ENCODE data around the gene DENND1A.

The DENND1A gene

DNA sequence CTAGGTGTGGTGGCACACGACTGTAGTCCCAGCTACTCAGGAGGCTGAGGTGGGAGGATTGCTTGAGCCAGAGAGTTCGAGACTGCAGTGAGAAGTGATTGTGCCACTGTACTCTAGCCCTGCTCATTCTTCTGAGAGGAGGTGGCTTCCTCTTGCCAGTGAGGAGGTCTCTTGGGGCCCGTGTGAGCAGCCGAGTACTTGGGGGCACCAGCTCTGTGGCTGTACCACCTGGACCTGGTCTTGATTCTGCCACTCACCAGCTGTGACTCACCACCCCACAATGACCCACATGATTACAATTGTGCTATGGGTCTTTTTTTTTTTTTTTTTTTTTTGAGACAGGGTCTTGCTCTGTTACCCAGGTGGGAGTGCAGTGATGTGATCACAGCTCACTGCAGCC, 592.0 kb downstream of the DENND1A start:
- no peaks in the 10 kb centered on the region for H3K36me3 ChIP-seq (ENCODE audit: control insufficient read depth in 1 of 2, insufficient read depth in 2 of 2, low read depth in 1 of 2, low read length in 2 of 2)
- no peak overlapping the region for H2BK15ac ChIP-seq (ENCODE audit: low read depth, poor library complexity, severe bottlenecking)
- no peak overlapping the region for H3K23ac ChIP-seq (ENCODE audit: low read length in 2 of 2)
- no peak overlapping the region for H4K8ac ChIP-seq (ENCODE audit: low read length)
- no peak overlapping the region for H3K4ac ChIP-seq (ENCODE audit: low read depth in 1 of 2, low read length in 2 of 2)
- H3K27me3 ChIP-seq (ENCODE audit: control insufficient read depth in 1 of 2, insufficient read depth in 1 of 2, low read length in 2 of 2), result peaks cover 0 to 25% of the 10 kb centered on the region in 2 experiments
- H3K14ac ChIP-seq (ENCODE audit: low read length in 2 of 2), result no peak overlapping the region
- H3K18ac ChIP-seq (ENCODE audit: low read depth in 1 of 2, low read length in 2 of 2), result no peak overlapping the region
- H2AFZ ChIP-seq (ENCODE audit: low read depth, low read length), result no peak overlapping the region
- H2AK5ac ChIP-seq (ENCODE audit: low read length, severe bottlenecking), result no peak overlapping the region
- no peak overlapping the region for H4K91ac ChIP-seq (ENCODE audit: low read length)
- H3K79me1 ChIP-seq (replicated peaks; ENCODE audit: low read length, poor library complexity, severe bottlenecking), result no peaks in the 10 kb centered on the region
- peaks cover 33% of the 10 kb centered on the region for H3K4me1 ChIP-seq (ENCODE audit: control insufficient read depth, insufficient read depth, low read depth, low read length)
- no peaks in the 10 kb centered on the region for H3K9me3 ChIP-seq (ENCODE audit: control insufficient read depth, low read length)
- 72% methylated on average over 4 of the region's 4 CpGs for WGBS
- H3K4me3 ChIP-seq (ENCODE audit: insufficient read depth in 1 of 2, low read depth in 1 of 2, low read length in 2 of 2), result peak overlapping the region in 1 of 2 experiments; percentile 7
- H2BK5ac ChIP-seq (ENCODE audit: low read depth, low read length, poor library complexity, severe bottlenecking), result no peak overlapping the region
- no peak overlapping the region for H3K9ac ChIP-seq (ENCODE audit: low read length)
- no peak overlapping the region for H2BK12ac ChIP-seq (ENCODE audit: low read length in 2 of 2)
- no peak overlapping the region for H2BK120ac ChIP-seq (ENCODE audit: low read depth, low read length)
- no peak for DNase-seq
- no peak overlapping the region for H3K4me2 ChIP-seq (ENCODE audit: low read length, poor library complexity, severe bottlenecking)
- H3K27ac ChIP-seq (ENCODE audit: low read length, poor library complexity, severe bottlenecking), result no peak overlapping the region

DNA sequence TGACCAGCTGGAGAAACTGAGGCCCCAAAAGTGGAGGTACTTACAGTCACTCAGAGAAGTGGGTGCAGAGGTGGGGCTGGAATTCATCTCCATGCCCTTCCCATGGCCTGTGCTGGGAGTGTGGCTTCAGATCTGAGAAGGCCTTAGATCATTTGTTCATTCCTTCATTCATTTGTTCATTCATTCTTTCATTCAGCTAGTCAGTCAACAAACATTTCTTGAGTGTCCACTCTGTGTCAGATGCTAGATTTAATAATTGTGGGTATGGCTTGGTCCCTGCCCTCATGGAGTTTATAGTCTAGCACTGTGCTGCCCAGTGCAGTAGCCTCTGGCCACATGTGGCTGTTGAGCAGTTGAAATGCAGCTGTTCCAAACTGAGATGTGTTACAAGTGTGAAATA, 593.0 kb downstream of the DENND1A start:
- DNase-seq, result no peak
- Histone ChIP-seq H3K4me3 (ENCODE audit: insufficient read depth in 1 of 2, low read depth in 1 of 2, low read length in 2 of 2) (no peak overlapping the region), H3K27me3 (ENCODE audit: control insufficient read depth in 1 of 2, insufficient read depth in 1 of 2, low read length in 2 of 2) (peaks cover 0 to 20% of the 10 kb centered on the region in 2 experiments), H2BK15ac (ENCODE audit: low read depth, poor library complexity, severe bottlenecking) (no peak overlapping the region), H3K9ac (ENCODE audit: low read length) (no peak overlapping the region), H3K4me1 (ENCODE audit: control insufficient read depth, insufficient read depth, low read depth, low read length) (peaks cover 33% of the 10 kb centered on the region), H3K79me1 (replicated peaks; ENCODE audit: low read length, poor library complexity, severe bottlenecking) (no peaks in the 10 kb centered on the region), H2BK5ac (ENCODE audit: low read depth, low read length, poor library complexity, severe bottlenecking) (no peak overlapping the region), H2AK5ac (ENCODE audit: low read length, severe bottlenecking) (peak overlapping the region; percentile 79), H2BK12ac (ENCODE audit: low read length in 2 of 2) (no peak overlapping the region), H3K18ac (ENCODE audit: low read depth in 1 of 2, low read length in 2 of 2) (no peak overlapping the region), H2BK120ac (ENCODE audit: low read depth, low read length) (no peak overlapping the region), H3K4ac (ENCODE audit: low read depth in 1 of 2, low read length in 2 of 2) (no peak overlapping the region), H4K91ac (ENCODE audit: low read length) (no peak overlapping the region), H3K27ac (ENCODE audit: low read length, poor library complexity, severe bottlenecking) (no peak overlapping the region), H4K8ac (ENCODE audit: low read length) (no peak overlapping the region), H3K36me3 (ENCODE audit: control insufficient read depth in 1 of 2, insufficient read depth in 2 of 2, low read depth in 1 of 2, low read length in 2 of 2) (no peaks in the 10 kb centered on the region), H2AFZ (ENCODE audit: low read depth, low read length) (no peak overlapping the region), H3K14ac (ENCODE audit: low read length in 2 of 2) (no peak overlapping the region), H3K4me2 (ENCODE audit: low read length, poor library complexity, severe bottlenecking) (no peak overlapping the region), H3K23ac (ENCODE audit: low read length in 2 of 2) (no peak overlapping the region), H3K9me3 (ENCODE audit: control insufficient read depth, low read length) (no peaks in the 10 kb centered on the region)

DNA sequence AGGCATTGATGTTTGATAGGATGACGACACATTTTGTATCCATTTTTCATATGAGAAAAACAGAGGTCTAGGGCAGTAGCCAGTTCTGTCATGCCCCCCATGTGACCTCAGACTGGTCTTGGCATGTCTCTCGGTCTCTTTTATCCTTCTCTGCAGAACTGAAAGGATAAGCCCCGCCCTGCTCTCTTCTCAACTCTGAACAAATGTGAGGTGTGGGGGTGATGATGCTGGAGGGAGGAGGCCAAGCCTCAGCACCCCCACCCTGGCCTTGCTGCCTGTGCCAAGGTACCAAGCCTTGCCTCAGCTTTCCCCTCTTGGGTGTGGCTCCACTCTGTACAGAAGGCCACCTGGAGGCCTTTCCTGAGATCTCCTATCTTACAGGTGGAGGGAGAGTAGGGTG, 593.5 kb downstream of the DENND1A start:
- Histone ChIP-seq H2AK5ac (ENCODE audit: low read length, severe bottlenecking) (peak overlapping the region; percentile 79), H3K18ac (ENCODE audit: low read depth in 1 of 2, low read length in 2 of 2) (no peak overlapping the region), H3K4ac (ENCODE audit: low read depth in 1 of 2, low read length in 2 of 2) (no peak overlapping the region), H3K27ac (ENCODE audit: low read length, poor library complexity, severe bottlenecking) (no peak overlapping the region), H3K9me3 (ENCODE audit: control insufficient read depth, low read length) (no peaks in the 10 kb centered on the region), H2AFZ (ENCODE audit: low read depth, low read length) (no peak overlapping the region), H3K36me3 (ENCODE audit: control insufficient read depth in 1 of 2, insufficient read depth in 2 of 2, low read depth in 1 of 2, low read length in 2 of 2) (no peaks in the 10 kb centered on the region), H2BK120ac (ENCODE audit: low read depth, low read length) (no peak overlapping the region), H4K8ac (ENCODE audit: low read length) (no peak overlapping the region), H3K23ac (ENCODE audit: low read length in 2 of 2) (no peak overlapping the region), H3K4me3 (ENCODE audit: insufficient read depth in 1 of 2, low read depth in 1 of 2, low read length in 2 of 2) (no peak overlapping the region), H3K9ac (ENCODE audit: low read length) (no peak overlapping the region), H2BK12ac (ENCODE audit: low read length in 2 of 2) (peak overlapping the region in 1 of 2 experiments; percentile 55), H3K14ac (ENCODE audit: low read length in 2 of 2) (no peak overlapping the region), H3K79me1 (replicated peaks; ENCODE audit: low read length, poor library complexity, severe bottlenecking) (no peaks in the 10 kb centered on the region), H3K4me2 (ENCODE audit: low read length, poor library complexity, severe bottlenecking) (no peak overlapping the region), H2BK5ac (ENCODE audit: low read depth, low read length, poor library complexity, severe bottlenecking) (no peak overlapping the region), H4K91ac (ENCODE audit: low read length) (no peak overlapping the region), H2BK15ac (ENCODE audit: low read depth, poor library complexity, severe bottlenecking) (no peak overlapping the region), H3K27me3 (ENCODE audit: control insufficient read depth in 1 of 2, insufficient read depth in 1 of 2, low read length in 2 of 2) (peaks cover 0 to 19% of the 10 kb centered on the region in 2 experiments), H3K4me1 (ENCODE audit: control insufficient read depth, insufficient read depth, low read depth, low read length) (peaks cover 33% of the 10 kb centered on the region)
- 95% methylated on average over 3 of the region's 3 CpGs for WGBS
- DNase-seq, result no peak

DNA sequence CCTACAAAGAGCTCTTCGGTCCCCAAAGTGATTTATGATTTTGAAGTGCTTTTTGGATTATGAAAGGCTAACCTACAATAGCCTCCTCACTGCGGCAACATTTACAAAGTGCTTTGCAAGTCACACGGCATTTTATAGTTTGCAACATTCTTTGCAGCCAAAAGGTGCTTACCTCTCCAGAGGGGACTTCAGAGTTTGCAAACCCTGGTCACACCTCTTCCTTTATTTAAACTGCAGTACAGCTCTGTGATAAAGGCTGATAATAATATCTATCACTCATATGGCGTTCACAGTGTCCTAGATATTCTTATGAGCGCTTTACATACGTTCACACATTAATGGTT, 594.0 kb downstream of the DENND1A start:
- Histone ChIP-seq H3K27me3 (ENCODE audit: control insufficient read depth in 1 of 2, insufficient read depth in 1 of 2, low read length in 2 of 2) (peaks cover 0 to 14% of the 10 kb centered on the region in 2 experiments), H3K9ac (ENCODE audit: low read length) (peak overlapping the region; percentile 35), H3K4ac (ENCODE audit: low read depth in 1 of 2, low read length in 2 of 2) (no peak overlapping the region), H2BK12ac (ENCODE audit: low read length in 2 of 2) (no peak overlapping the region), H3K4me2 (ENCODE audit: low read length, poor library complexity, severe bottlenecking) (peak overlapping the region; percentile 31), H3K36me3 (ENCODE audit: control insufficient read depth in 1 of 2, insufficient read depth in 2 of 2, low read depth in 1 of 2, low read length in 2 of 2) (no peaks in the 10 kb centered on the region), H3K4me3 (ENCODE audit: insufficient read depth in 1 of 2, low read depth in 1 of 2, low read length in 2 of 2) (peak overlapping the region in 1 of 2 experiments; percentile 45), H3K23ac (ENCODE audit: low read length in 2 of 2) (no peak overlapping the region), H3K18ac (ENCODE audit: low read depth in 1 of 2, low read length in 2 of 2) (no peak overlapping the region), H3K9me3 (ENCODE audit: control insufficient read depth, low read length) (no peaks in the 10 kb centered on the region), H2BK5ac (ENCODE audit: low read depth, low read length, poor library complexity, severe bottlenecking) (no peak overlapping the region), H3K14ac (ENCODE audit: low read length in 2 of 2) (no peak overlapping the region), H3K79me1 (replicated peaks; ENCODE audit: low read length, poor library complexity, severe bottlenecking) (no peaks in the 10 kb centered on the region), H4K8ac (ENCODE audit: low read length) (no peak overlapping the region), H2AFZ (ENCODE audit: low read depth, low read length) (no peak overlapping the region), H4K91ac (ENCODE audit: low read length) (no peak overlapping the region), H3K4me1 (ENCODE audit: control insufficient read depth, insufficient read depth, low read depth, low read length) (peaks cover 33% of the 10 kb centered on the region), H3K27ac (ENCODE audit: low read length, poor library complexity, severe bottlenecking) (peak overlapping the region; percentile 90), H2AK5ac (ENCODE audit: low read length, severe bottlenecking) (no peak overlapping the region), H2BK120ac (ENCODE audit: low read depth, low read length) (no peak overlapping the region), H2BK15ac (ENCODE audit: low read depth, poor library complexity, severe bottlenecking) (no peak overlapping the region)
- DNase-seq, result no peak
- 53% methylated on average over 5 of the region's 6 CpGs for WGBS
